ENCODE data around the gene UNC5C.

GRCh38 chr4:95272036-95272435 is 276.7 kb downstream of the UNC5C start:
- TF ChIP-seq, protein P1, sequence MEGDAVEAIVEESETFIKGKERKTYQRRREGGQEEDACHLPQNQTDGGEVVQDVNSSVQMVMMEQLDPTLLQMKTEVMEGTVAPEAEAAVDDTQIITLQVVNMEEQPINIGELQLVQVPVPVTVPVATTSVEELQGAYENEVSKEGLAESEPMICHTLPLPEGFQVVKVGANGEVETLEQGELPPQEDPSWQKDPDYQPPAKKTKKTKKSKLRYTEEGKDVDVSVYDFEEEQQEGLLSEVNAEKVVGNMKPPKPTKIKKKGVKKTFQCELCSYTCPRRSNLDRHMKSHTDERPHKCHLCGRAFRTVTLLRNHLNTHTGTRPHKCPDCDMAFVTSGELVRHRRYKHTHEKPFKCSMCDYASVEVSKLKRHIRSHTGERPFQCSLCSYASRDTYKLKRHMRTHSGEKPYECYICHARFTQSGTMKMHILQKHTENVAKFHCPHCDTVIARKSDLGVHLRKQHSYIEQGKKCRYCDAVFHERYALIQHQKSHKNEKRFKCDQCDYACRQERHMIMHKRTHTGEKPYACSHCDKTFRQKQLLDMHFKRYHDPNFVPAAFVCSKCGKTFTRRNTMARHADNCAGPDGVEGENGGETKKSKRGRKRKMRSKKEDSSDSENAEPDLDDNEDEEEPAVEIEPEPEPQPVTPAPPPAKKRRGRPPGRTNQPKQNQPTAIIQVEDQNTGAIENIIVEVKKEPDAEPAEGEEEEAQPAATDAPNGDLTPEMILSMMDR (IDR thresholded peaks at IDR 0.05): no peak
- no peak for TF ChIP-seq POLR2A (IDR thresholded peaks at IDR 0.05)
